Neuronal stem cell (in vitro differentiated cells): ENCODE measurements around the gene ZBTB24.
A peak's percentile ranks its signal among the peaks of the same experiment; 100 is the strongest.

ENCODE experiments used
- DNase-seq: peaks from one replicate; pipeline ENCODE4 v3.0.0-alpha.2; 2013; ENCODE audit warnings: low spot score
- H2AFZ ChIP-seq: one replicate; pipeline ENCODE4 v1.6.1; 2013; ENCODE audit warnings: mild to moderate bottlenecking, low read length, inconsistent platforms
- H2AK5ac ChIP-seq: 2 replicates; pipeline ENCODE4 v1.6.1; 2013; ENCODE audit warnings: low read depth, mild to moderate bottlenecking, inconsistent platforms, low read length, moderate library complexity, mixed read lengths
- H2BK120ac ChIP-seq: 2 replicates; pipeline ENCODE4 v1.6.1; 2013; ENCODE audit warnings: low read depth, mild to moderate bottlenecking, inconsistent platforms, low read length, moderate library complexity, mixed read lengths
- H2BK12ac ChIP-seq: one replicate; pipeline ENCODE4 v1.6.1; 2013; ENCODE audit warnings: low read length, inconsistent platforms
- H2BK15ac ChIP-seq: 2 replicates; pipeline ENCODE4 v1.6.1; 2013; ENCODE audit warnings: mild to moderate bottlenecking, low read length, inconsistent platforms, mixed read lengths
- H2BK5ac ChIP-seq: one replicate; pipeline ENCODE4 v1.6.1; 2013; ENCODE audit warnings: inconsistent platforms, mild to moderate bottlenecking, low read length, moderate library complexity
- H3K14ac ChIP-seq: one replicate; pipeline ENCODE4 v1.6.1; 2013; ENCODE audit warnings: low read length, inconsistent platforms
- H3K18ac ChIP-seq: 2 replicates; pipeline ENCODE4 v1.6.1; 2013; ENCODE audit warnings: low read length, inconsistent platforms
- H3K23ac ChIP-seq: 2 replicates; pipeline ENCODE4 v1.6.1; 2013; ENCODE audit warnings: low read depth, mild to moderate bottlenecking, mixed read lengths, low read length, inconsistent platforms; ENCODE audit not compliant: poor library complexity
- H3K27ac ChIP-seq: replicated peaks from 3 replicates; pipeline ENCODE4 v1.5.1; 2013; ENCODE audit warnings: low read length, inconsistent platforms
- H3K27me3 ChIP-seq, 3 experiments: 2 replicates each; pipeline ENCODE4 v1.6.1; 2013; ENCODE audit warnings: low read length in 3 of 3, mild to moderate bottlenecking in 2 of 3, inconsistent platforms in 1 of 3, low read depth in 1 of 3, mixed read lengths in 1 of 3, moderate library complexity in 1 of 3; ENCODE audit not compliant: control insufficient read depth in 3 of 3, insufficient read depth in 3 of 3
- H3K36me3 ChIP-seq, 2 donors: replicated peaks in 1 of 2; 2 replicates each; pipeline ENCODE4 v1.6.1; 2013; ENCODE audit warnings: low read length in 2 of 2; ENCODE audit not compliant: control insufficient read depth in 2 of 2, insufficient read depth in 2 of 2
- H3K4ac ChIP-seq: 2 replicates; pipeline ENCODE4 v1.6.1; 2013; ENCODE audit warnings: inconsistent platforms, mild to moderate bottlenecking, low read length, moderate library complexity
- H3K4me1 ChIP-seq, 2 donors: 1 replicate in 1 of 2; 2 replicates in 1 of 2; pipeline ENCODE4 v1.6.1; 2013; ENCODE audit warnings: low read length in 2 of 2, low read depth in 1 of 2; ENCODE audit not compliant: control insufficient read depth in 2 of 2, insufficient read depth in 1 of 2
- H3K4me2 ChIP-seq: one replicate; pipeline ENCODE4 v1.6.1; 2013; ENCODE audit warnings: mild to moderate bottlenecking, low read length, inconsistent platforms; ENCODE audit not compliant: insufficient read depth, poor library complexity, severe bottlenecking
- H3K4me3 ChIP-seq, 2 donors: 2 replicates each; pipeline ENCODE4 v1.5.1; 2013; ENCODE audit warnings: low read length in 2 of 2, mild to moderate bottlenecking in 2 of 2, inconsistent platforms in 1 of 2, moderate library complexity in 1 of 2
- H3K79me1 ChIP-seq: one replicate; pipeline ENCODE4 v1.6.1; 2013; ENCODE audit warnings: low read depth, mild to moderate bottlenecking, inconsistent platforms, low read length, moderate library complexity
- H3K9ac ChIP-seq: one replicate; pipeline ENCODE4 v1.6.1; 2013; ENCODE audit warnings: mild to moderate bottlenecking, low read depth, low read length, inconsistent platforms; ENCODE audit not compliant: poor library complexity
- H3K9me3 ChIP-seq, 2 donors: replicated peaks in 1 of 2; 2 replicates each; pipeline versions ENCODE3 to v1.6.1; 2013; ENCODE audit warnings: low read length in 2 of 2, mild to moderate bottlenecking in 2 of 2, inconsistent platforms in 1 of 2, low read depth in 1 of 2, mixed read lengths in 1 of 2, moderate library complexity in 1 of 2; ENCODE audit not compliant: control insufficient read depth in 2 of 2, insufficient read depth in 1 of 2
- H4K8ac ChIP-seq: one replicate; pipeline ENCODE4 v1.6.1; 2013; ENCODE audit warnings: low read depth, mild to moderate bottlenecking, inconsistent platforms, low read length, moderate library complexity
- H4K91ac ChIP-seq: one replicate; pipeline ENCODE4 v1.6.1; 2013; ENCODE audit warnings: low read length, low read depth, mild to moderate bottlenecking, inconsistent platforms; ENCODE audit not compliant: poor library complexity
- WGBS, 2 donors: extraction: QIAGEN DNeasy Blood & Tissue Kit; methylation state at CpG; one replicate each; pipeline ENCODE4 v1.1.7; 2013; ENCODE audit warnings: missing lambda C conversion rate in 2 of 2, mixed read lengths in 1 of 2; ENCODE audit not compliant: insufficient read length in 2 of 2, insufficient replicate concordance in 1 of 2; ENCODE audit errors: extremely low coverage in 2 of 2; 5-methylcytosine and 5-hydroxymethylcytosine counted together

ZBTB24 gene

GRCh38 chr6:109440331-109441068, 42.5 kb downstream of the ZBTB24 start, which contains the start of the genes PPIL6 and SMPD2:
Gene PPIL6 (minus strand): TSS chr6:109440628. CDS start chr6:109440590, 38 bp downstream.
Gene SMPD2 (plus strand): TSS chr6:109440724. CDS start chr6:109441122, 398 bp downstream.
- Histone ChIP-seq H3K4me1 (peaks cover 9 to 10% of the 10 kb centered on the region in 2 donors), H2BK15ac (peak within 1 kb of the TSS; percentile 99), H2AK5ac (peak within 1 kb of the TSS; percentile 18), H2BK5ac (peak within 1 kb of the TSS; percentile 83), H3K4me3 (peak within 1 kb of the TSS; percentile 88 to 93), H4K91ac (no peak within 1 kb of the TSS), H3K23ac (peak within 1 kb of the TSS; percentile 94), H2BK120ac (peak within 1 kb of the TSS; percentile 21), H3K4me2 (peak within 1 kb of the TSS; percentile 90), H3K9ac (peak within 1 kb of the TSS; percentile 96), H3K27ac (peak within 1 kb of the TSS; percentile 69), H3K14ac (peak within 1 kb of the TSS; percentile 91), H4K8ac (peak within 1 kb of the TSS; percentile 10), H3K4ac (no peak within 1 kb of the TSS), H3K36me3 (peaks cover 29 to 33% of the 10 kb centered on the region in 2 donors), H3K9me3 (no peaks in the 10 kb centered on the region), H3K18ac (peak within 1 kb of the TSS; percentile 99), H3K79me1 (peaks cover 3% of the 10 kb centered on the region), H2AFZ (peak within 1 kb of the TSS; percentile 99), H2BK12ac (peak within 1 kb of the TSS; percentile 22), H3K27me3 (no peaks in the 10 kb centered on the region)
- peak; percentile 94 for DNase-seq
- WGBS, 2 donors: no CpG with 5 or more reads among the region's 102 CpGs

GRCh38 chr6:109436041-109436440, 47.0 kb downstream of the ZBTB24 start:
- H2BK120ac ChIP-seq: no peak overlapping the region
- H2BK5ac ChIP-seq: peak overlapping the region; percentile 53
- H3K36me3 ChIP-seq: no peaks in the 10 kb centered on the region
- no peaks in the 10 kb centered on the region for H3K79me1 ChIP-seq
- H3K4ac ChIP-seq: no peak overlapping the region
- DNase-seq: no peak
- no peak overlapping the region for H3K4me2 ChIP-seq
- no peak overlapping the region for H3K14ac ChIP-seq
- H4K91ac ChIP-seq: no peak overlapping the region
- WGBS, 2 donors: no CpG with 5 or more reads among the region's 5 CpGs
- H3K27me3 ChIP-seq: no peaks in the 10 kb centered on the region
- no peak overlapping the region for H2BK12ac ChIP-seq
- no peak overlapping the region for H3K18ac ChIP-seq
- H2AK5ac ChIP-seq: no peak overlapping the region
- no peak overlapping the region for H3K27ac ChIP-seq
- H3K4me3 ChIP-seq: no peak overlapping the region
- H3K4me1 ChIP-seq: peaks cover 2 to 4% of the 10 kb centered on the region in 2 donors
- no peak overlapping the region for H3K9ac ChIP-seq
- no peaks in the 10 kb centered on the region for H3K9me3 ChIP-seq
- no peak overlapping the region for H3K23ac ChIP-seq
- H4K8ac ChIP-seq: no peak overlapping the region
- no peak overlapping the region for H2AFZ ChIP-seq
- no peak overlapping the region for H2BK15ac ChIP-seq

- H3K4me2 ChIP-seq: no peak overlapping the region
- no peak overlapping the region for H3K27ac ChIP-seq
- no peaks in the 10 kb centered on the region for H3K9me3 ChIP-seq
- no peak overlapping the region for H3K4ac ChIP-seq
- H3K36me3 ChIP-seq: no peaks in the 10 kb centered on the region
- no peak for DNase-seq
- H4K8ac ChIP-seq: no peak overlapping the region
- H3K23ac ChIP-seq: no peak overlapping the region
- H3K27me3 ChIP-seq: no peaks in the 10 kb centered on the region
- H3K14ac ChIP-seq: no peak overlapping the region
- no peak overlapping the region for H2BK5ac ChIP-seq
- no peak overlapping the region for H2AK5ac ChIP-seq
- H4K91ac ChIP-seq: no peak overlapping the region
- H2BK12ac ChIP-seq: no peak overlapping the region
- H3K4me3 ChIP-seq: no peak overlapping the region
- no peak overlapping the region for H3K9ac ChIP-seq
- H3K4me1 ChIP-seq: no peaks in the 10 kb centered on the region
- H2AFZ ChIP-seq: no peak overlapping the region
- no peak overlapping the region for H3K18ac ChIP-seq
- WGBS, 2 donors: no CpG with 5 or more reads among the region's 2 CpGs
- no peak overlapping the region for H2BK15ac ChIP-seq
- no peaks in the 10 kb centered on the region for H3K79me1 ChIP-seq
- no peak overlapping the region for H2BK120ac ChIP-seq
Observed at GRCh38 chr6:109434456-109434855, 48.6 kb downstream of the ZBTB24 start.

GRCh38 chr6:109429496-109429895, 53.5 kb downstream of the ZBTB24 start:
- Histone ChIP-seq H3K9ac (no peak overlapping the region), H3K4ac (no peak overlapping the region), H4K8ac (no peak overlapping the region), H3K27me3 (no peaks in the 10 kb centered on the region), H4K91ac (no peak overlapping the region), H2BK15ac (no peak overlapping the region), H2AK5ac (no peak overlapping the region), H3K18ac (peak overlapping the region; percentile 2), H3K27ac (no peak overlapping the region), H3K4me2 (no peak overlapping the region), H3K9me3 (no peaks in the 10 kb centered on the region), H3K4me1 (no peaks in the 10 kb centered on the region), H3K4me3 (no peak overlapping the region), H2BK120ac (no peak overlapping the region), H2BK5ac (no peak overlapping the region), H3K36me3 (no peaks in the 10 kb centered on the region), H2AFZ (no peak overlapping the region), H2BK12ac (no peak overlapping the region), H3K23ac (no peak overlapping the region), H3K14ac (no peak overlapping the region), H3K79me1 (no peaks in the 10 kb centered on the region)
- DNase-seq: no peak
- WGBS, 2 donors: no CpG with 5 or more reads among the region's 3 CpGs
